OCI-LY3 (cell line): Measurements from ENCODE around the gene NFIB.

Experiments
- CTCF ChIP-seq: fragments of 200-600, 300-600 bp; sonication (generic); IDR thresholded peaks from 2 replicates; pipeline ENCODE4 v1.5.1; 2014; ENCODE audit warnings: antibody characterized with exemption, low read length, low read depth
- EZH2phosphoT487 ChIP-seq: fragments of 200-600 bp; shearing (Covaris generic); IDR thresholded peaks from 2 replicates; pipeline ENCODE4 v1.6.1; 2018; ENCODE audit warnings: antibody characterized with exemption, mixed run types, low read depth

DNA sequence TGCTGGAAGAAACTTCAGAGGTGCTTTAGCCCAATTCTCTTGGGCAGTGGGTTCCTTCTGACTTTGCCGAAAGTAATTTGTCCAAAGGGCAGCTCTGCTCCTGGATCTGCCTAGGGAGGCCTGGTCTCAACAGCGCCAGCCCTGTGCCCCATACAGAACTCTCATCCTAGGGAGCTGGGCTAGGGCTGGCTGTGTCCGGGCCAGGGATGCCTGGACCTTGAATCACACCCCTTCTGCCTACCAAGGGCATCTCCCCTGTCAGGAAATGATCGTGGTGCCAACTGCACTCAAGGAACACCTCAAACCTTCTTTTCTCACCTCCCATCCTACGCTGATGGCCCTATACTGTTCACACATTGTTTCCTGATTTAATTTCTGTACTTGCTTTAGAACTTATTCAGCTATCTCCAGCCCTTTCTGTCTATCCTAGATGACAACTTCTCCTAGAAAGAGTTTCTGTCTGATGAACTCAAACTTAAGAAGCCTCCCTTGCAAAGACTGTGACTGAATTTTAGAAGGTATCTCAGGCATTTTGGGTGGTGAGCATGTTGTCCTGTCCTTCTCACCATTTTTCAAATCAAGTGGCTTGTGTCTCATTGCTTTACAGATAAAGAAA lies 37.4 kb upstream of the NFIB start:
- TF ChIP-seq CTCF = no peak
- TF ChIP-seq EZH2phosphoT487 = no peak
